KMS-11 (cell line): ENCODE results near the gene ZRANB1.

Experiments used
- H2AFZ ChIP-seq: fragments of 200-600 bp; sonication (generic); 2 replicates; pipeline ENCODE4 v1.6.1; 2016; ENCODE audit warnings: antibody characterized with exemption, mixed run types, low read depth
- H3K27ac ChIP-seq: fragments of 200-600 bp; sonication (generic); 2 replicates; pipeline ENCODE4 v1.6.1; 2016; ENCODE audit warnings: mild to moderate bottlenecking, mixed run types
- H3K27me3 ChIP-seq: fragments of 200-600 bp; sonication (generic); 2 replicates; pipeline ENCODE4 v1.6.1; 2017; ENCODE audit warnings: mild to moderate bottlenecking, low read depth, mixed run types, moderate library complexity; ENCODE audit not compliant: insufficient read depth
- H3K36me3 ChIP-seq: fragments of 200-600 bp; sonication (generic); 2 replicates; pipeline ENCODE4 v1.6.1; 2017; ENCODE audit warnings: mild to moderate bottlenecking, mixed run types; ENCODE audit not compliant: insufficient read depth
- H3K4me1 ChIP-seq: fragments of 200-600 bp; sonication (generic); 2 replicates; pipeline ENCODE4 v1.6.1; 2016; ENCODE audit warnings: mild to moderate bottlenecking, low read depth, mixed run types; ENCODE audit not compliant: poor library complexity, severe bottlenecking
- H3K4me2 ChIP-seq: fragments of 200-600 bp; sonication (generic); 2 replicates; pipeline ENCODE4 v1.7.0; 2016; ENCODE audit warnings: mild to moderate bottlenecking, mixed run types
- H3K4me3 ChIP-seq: fragments of 200-600 bp; sonication (generic); IDR thresholded peaks from 2 replicates; pipeline ENCODE4 v1.6.1; 2017; ENCODE audit warnings: low read depth, low read length, mixed read lengths; ENCODE audit not compliant: insufficient read depth
- H3K79me2 ChIP-seq: fragments of 200-600 bp; sonication (generic); 2 replicates; pipeline ENCODE4 v1.6.1; 2016; ENCODE audit warnings: low read depth, mixed run types; ENCODE audit not compliant: insufficient read depth
- H3K9ac ChIP-seq: fragments of 200-600 bp; sonication (generic); 2 replicates; pipeline ENCODE4 v1.6.1; 2016; ENCODE audit warnings: mild to moderate bottlenecking, mixed run types
- H4K20me1 ChIP-seq: fragments of 200-600 bp; sonication (generic); 2 replicates; pipeline ENCODE4 v1.6.1; 2016; ENCODE audit warnings: mild to moderate bottlenecking, mixed run types; ENCODE audit not compliant: insufficient read depth
- CTCF ChIP-seq: fragments of 200-600 bp; sonication (generic); conservative IDR thresholded peaks from 2 replicates; pipeline ENCODE4 v1.6.1; 2017; ENCODE audit warnings: low read depth, mild to moderate bottlenecking, antibody characterized with exemption, low read length, moderate library complexity, mixed read lengths

The ZRANB1 gene

DNA sequence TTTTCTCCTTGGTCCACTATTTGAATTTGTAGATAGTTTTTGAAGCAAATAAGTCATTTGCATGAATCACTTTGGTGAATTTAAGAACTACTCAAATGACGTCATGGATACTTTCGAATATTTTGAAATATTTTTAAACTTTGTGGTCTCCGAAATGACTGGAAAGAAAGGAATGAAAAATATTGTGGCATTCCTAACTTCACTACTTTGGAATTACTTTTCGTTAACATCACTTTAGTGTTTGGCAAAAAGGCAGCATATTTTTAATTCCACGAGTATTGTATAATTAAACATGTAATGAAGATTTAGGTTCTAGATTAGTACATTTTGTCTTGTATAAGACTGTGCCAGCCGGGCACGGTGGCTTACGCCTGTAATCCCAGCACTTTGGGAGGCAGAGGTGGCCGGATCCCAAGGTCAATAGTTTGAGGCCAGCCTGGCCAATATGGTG, 35.3 kb upstream of the ZRANB1 start:
- no peak for TF ChIP-seq CTCF
- no peaks in the 10 kb centered on the region for H3K79me2 ChIP-seq
- H3K4me1 ChIP-seq: peaks cover 24% of the 10 kb centered on the region
- H3K27me3 ChIP-seq: no peaks in the 10 kb centered on the region
- H4K20me1 ChIP-seq: no peaks in the 10 kb centered on the region
- no peak overlapping the region for H2AFZ ChIP-seq
- no peaks in the 10 kb centered on the region for H3K36me3 ChIP-seq
- H3K27ac ChIP-seq: no peak overlapping the region
- no peak overlapping the region for H3K9ac ChIP-seq
- no peak overlapping the region for H3K4me3 ChIP-seq
- H3K4me2 ChIP-seq: no peak overlapping the region

- peaks cover 31% of the 10 kb centered on the region for H3K4me1 ChIP-seq
- no peak overlapping the region for H2AFZ ChIP-seq
- no peak overlapping the region for H3K4me3 ChIP-seq
- no peaks in the 10 kb centered on the region for H3K79me2 ChIP-seq
- no peaks in the 10 kb centered on the region for H3K36me3 ChIP-seq
- no peaks in the 10 kb centered on the region for H3K27me3 ChIP-seq
- H3K27ac ChIP-seq: no peak overlapping the region
- no peak overlapping the region for H3K9ac ChIP-seq
- no peaks in the 10 kb centered on the region for H4K20me1 ChIP-seq
- no peak for TF ChIP-seq CTCF
- H3K4me2 ChIP-seq: no peak overlapping the region
These were observed 32.4 kb upstream of the ZRANB1 start for GRCh38 chr10:124909563-124909962.

- Histone ChIP-seq H3K4me3 (no peak overlapping the region), H3K36me3 (no peaks in the 10 kb centered on the region), H3K27me3 (no peaks in the 10 kb centered on the region), H3K27ac (no peak overlapping the region), H3K9ac (no peak overlapping the region), H2AFZ (no peak overlapping the region), H3K4me2 (no peak overlapping the region; the same call in 1 of the 2 replicates), H3K4me1 (peaks cover 36% of the 10 kb centered on the region), H4K20me1 (no peaks in the 10 kb centered on the region), H3K79me2 (no peaks in the 10 kb centered on the region)
- TF ChIP-seq CTCF: no peak
These were observed 30.5 kb upstream of the ZRANB1 start for GRCh38 chr10:124911124-124912067.

GRCh38 chr10:124912101-124912886, 29.6 kb upstream of the ZRANB1 start:
- H3K36me3 ChIP-seq: no peaks in the 10 kb centered on the region
- no peaks in the 10 kb centered on the region for H3K27me3 ChIP-seq
- no peak overlapping the region for H3K4me3 ChIP-seq
- H4K20me1 ChIP-seq: no peaks in the 10 kb centered on the region
- H3K9ac ChIP-seq: no peak overlapping the region
- TF ChIP-seq CTCF: no peak
- H3K79me2 ChIP-seq: no peaks in the 10 kb centered on the region
- H3K4me1 ChIP-seq: peaks cover 27% of the 10 kb centered on the region
- no peak overlapping the region for H3K27ac ChIP-seq
- no peak overlapping the region for H2AFZ ChIP-seq
- H3K4me2 ChIP-seq: no peak overlapping the region; the same call in 1 of the 2 replicates
